CD14-positive monocyte (primary cell): ENCODE measurements around the gene FOXJ1. TPM values are rescaled to one million over a fixed set of nuclear protein-coding genes. Genes with fewer than 3 reads are reported as not detected.

Experiments
- DNase-seq, 3 donors: peaks; one replicate each; pipeline ENCODE4 v3.0.0-alpha.2; 2011 to 2022
- H2AFZ ChIP-seq: 2 replicates; pipeline ENCODE4 v1.6.0; 2012; ENCODE audit warnings: mild to moderate bottlenecking, low read depth, low read length, inconsistent platforms; ENCODE audit not compliant: insufficient read depth, poor library complexity, severe bottlenecking
- H3K27ac ChIP-seq, 2 donors: 1 replicate in 1 of 2; 2 replicates in 1 of 2; pipeline ENCODE4 v1.5.1; 2012 to 2013; ENCODE audit warnings: low read length in 2 of 2, control low read depth in 1 of 2, inconsistent platforms in 1 of 2, low read depth in 1 of 2, mild to moderate bottlenecking in 1 of 2
- H3K27me3 ChIP-seq, 2 donors: one replicate each; pipeline versions ENCODE4 v1.6.0 to v1.6.1; 2011 to 2013; ENCODE audit warnings: low read length in 2 of 2; ENCODE audit not compliant: control insufficient read depth in 2 of 2, insufficient read depth in 2 of 2
- H3K36me3 ChIP-seq, 2 donors: replicated peaks in 1 of 2; 1 replicate in 1 of 2; 2 replicates in 1 of 2; pipeline versions ENCODE4 v1.5.1 to v1.6.1; 2012 to 2013; ENCODE audit warnings: low read length in 2 of 2, control low read depth in 1 of 2, inconsistent platforms in 1 of 2, mild to moderate bottlenecking in 1 of 2; ENCODE audit not compliant: insufficient read depth in 2 of 2, control insufficient read depth in 1 of 2
- H3K4me1 ChIP-seq, 2 donors: 1 replicate in 1 of 2; 2 replicates in 1 of 2; pipeline versions ENCODE4 v1.5.1 to v1.6.1; 2012 to 2013; ENCODE audit warnings: low read length in 2 of 2, control low read depth in 1 of 2, inconsistent platforms in 1 of 2, mild to moderate bottlenecking in 1 of 2, moderate library complexity in 1 of 2; ENCODE audit not compliant: insufficient read depth in 2 of 2, control insufficient read depth in 1 of 2
- H3K4me2 ChIP-seq: replicated peaks from 2 replicates; pipeline ENCODE3; 2012; ENCODE audit warnings: low read length, moderate library complexity, mild to moderate bottlenecking; ENCODE audit not compliant: poor library complexity, severe bottlenecking; ENCODE audit errors: extremely low read depth
- H3K4me3 ChIP-seq, 3 experiments: fragments of 200-600 bp in 1 of 3; sonication (generic) in 1 of 3; replicated peaks in 1 of 3; 1 replicate in 2 of 3; 2 replicates in 1 of 3; pipeline ENCODE4 v1.5.1; 2011 to 2013; ENCODE audit warnings: low read length in 3 of 3, mild to moderate bottlenecking in 3 of 3, control low read depth in 2 of 3, low read depth in 2 of 3, inconsistent platforms in 1 of 3, moderate library complexity in 1 of 3
- H3K79me2 ChIP-seq: 2 replicates; pipeline ENCODE4 v1.6.0; 2012; ENCODE audit warnings: mild to moderate bottlenecking, control low read depth, inconsistent platforms, low read length, moderate library complexity; ENCODE audit not compliant: insufficient read depth
- H3K9ac ChIP-seq: 2 replicates; pipeline ENCODE4 v1.6.0; 2017; ENCODE audit warnings: low read length, mild to moderate bottlenecking; ENCODE audit not compliant: insufficient read depth, poor library complexity, severe bottlenecking
- H3K9me3 ChIP-seq, 2 donors: replicated peaks in 1 of 2; 1 replicate in 1 of 2; 2 replicates in 1 of 2; pipeline versions ENCODE4 v1.5.1 to v1.6.1; 2012 to 2013; ENCODE audit warnings: low read length in 2 of 2, control low read depth in 1 of 2; ENCODE audit not compliant: control insufficient read depth in 1 of 2, insufficient read depth in 1 of 2
- H4K20me1 ChIP-seq: 2 replicates; pipeline ENCODE4 v1.6.0; 2012; ENCODE audit warnings: mild to moderate bottlenecking, low read length, control low read depth, moderate library complexity; ENCODE audit not compliant: insufficient read depth
- H3K27ac Mint-ChIP-seq, 7 donors: one replicate each; pipeline ENCODE4 v1.8.0; 2020; ENCODE audit warnings: mild to moderate bottlenecking in 7 of 7, mixed read lengths in 7 of 7, moderate library complexity in 6 of 7, inconsistent platforms in 2 of 7
- H3K27me3 Mint-ChIP-seq, 3 donors: one replicate each; pipeline ENCODE4 v1.8.0; 2021 to 2022; ENCODE audit warnings: low read depth in 3 of 3, mild to moderate bottlenecking in 3 of 3, mixed read lengths in 3 of 3, moderate library complexity in 3 of 3, inconsistent platforms in 1 of 3
- H3K36me3 Mint-ChIP-seq, 2 donors: one replicate each; pipeline ENCODE4 v1.8.0; 2020; ENCODE audit warnings: mixed read lengths in 2 of 2, inconsistent platforms in 1 of 2, mild to moderate bottlenecking in 1 of 2
- H3K4me1 Mint-ChIP-seq: one replicate; pipeline ENCODE4 v1.8.0; 2020; ENCODE audit warnings: mild to moderate bottlenecking, mixed read lengths
- H3K4me3 Mint-ChIP-seq, 2 donors: one replicate each; pipeline ENCODE4 v1.8.0; 2020; ENCODE audit warnings: mild to moderate bottlenecking in 2 of 2, mixed read lengths in 2 of 2, moderate library complexity in 1 of 2
- H3K9me3 Mint-ChIP-seq, 7 donors: one replicate each; pipeline ENCODE4 v1.8.0; 2020 to 2022; ENCODE audit warnings: mixed read lengths in 7 of 7, mild to moderate bottlenecking in 6 of 7, moderate library complexity in 6 of 7, inconsistent platforms in 2 of 7
- CTCF ChIP-seq: fragments of 200-600 bp; IDR thresholded peaks from one replicate; pipeline ENCODE4 v1.8.0; 2022; ENCODE audit warnings: antibody characterized with exemption, mild to moderate bottlenecking
- WGBS: methylation state at CpG from one replicate; pipeline ENCODE4 v1.1.5; 2013; ENCODE audit warnings: missing lambda C conversion rate; ENCODE audit not compliant: insufficient coverage; 5-methylcytosine and 5-hydroxymethylcytosine counted together
- intact Hi-C, 2 donors: fragments of 100-400 bp; cut with micrococcal nuclease; formaldehyde crosslinking; loops; one replicate each; pipeline versions ENCODE4 v1.15.0 to v1.15.1; 2023
- polyA plus RNA-seq, 3 donors: library from polyadenylated mRNA; depleted of rRNA in 1 of 3; unstranded in 2 of 3; stranded (reverse) in 1 of 3; fragments of 300-500 nt in 2 of 3; fragments of >200 nt in 1 of 3; fragmentation: Illumina TruSeq in 2 of 3; gene quantifications; 1 replicate in 2 of 3; 2 replicates in 1 of 3; pipeline ENCODE4 v1.2.3, GENCODE V29; 2012 to 2021

The FOXJ1 gene
- polyA plus RNA-seq, 3 donors, result not detected

GRCh38 chr17:76119409-76120371 is 21.4 kb downstream of the FOXJ1 start:
- no peak overlapping the region for H3K27ac ChIP-seq
- no peak overlapping the region for H3K27ac Mint-ChIP-seq
- H3K4me1 ChIP-seq, result peaks cover 10 to 20% of the 10 kb centered on the region in 2 donors
- no peaks in the 10 kb centered on the region for H4K20me1 ChIP-seq
- peaks cover 11% of the 10 kb centered on the region for H3K4me1 Mint-ChIP-seq
- no peaks in the 10 kb centered on the region for H3K36me3 Mint-ChIP-seq
- H3K4me2 ChIP-seq, result no peak overlapping the region
- no peak for DNase-seq
- H3K27me3 Mint-ChIP-seq, result peaks cover 8 to 25% (median 14%) of the 10 kb centered on the region in 3 donors
- no peak overlapping the region for H2AFZ ChIP-seq
- H3K27me3 ChIP-seq, result no peaks in the 10 kb centered on the region
- H3K9ac ChIP-seq, result no peak overlapping the region
- H3K79me2 ChIP-seq, result no peaks in the 10 kb centered on the region
- no peak overlapping the region for H3K4me3 ChIP-seq
- 88% methylated on average over 14 of the region's 19 CpGs for WGBS
- no peaks in the 10 kb centered on the region for H3K9me3 ChIP-seq
- intact Hi-C loops, result loop anchor here (2.0 to 10.0 kb wide), 5 partner anchors 58 to 285 kb away; no protein-coding TSS in a partner anchor
- no peak overlapping the region for H3K4me3 Mint-ChIP-seq
- peaks cover 0 to 7% (median 2%) of the 10 kb centered on the region in 7 donors for H3K9me3 Mint-ChIP-seq
- no peak for TF ChIP-seq CTCF
- no peaks in the 10 kb centered on the region for H3K36me3 ChIP-seq

- Histone ChIP-seq H3K27ac (no peak overlapping the region), H2AFZ (no peak overlapping the region), H3K79me2 (no peaks in the 10 kb centered on the region), H3K36me3 (no peaks in the 10 kb centered on the region), H3K4me3 (no peak overlapping the region), H4K20me1 (no peaks in the 10 kb centered on the region), H3K9ac (no peak overlapping the region), H3K4me2 (no peak overlapping the region), H3K9me3 (no peaks in the 10 kb centered on the region), H3K4me1 (no peaks in the 10 kb centered on the region), H3K27me3 (peaks cover 0 to 2% of the 10 kb centered on the region in 2 donors)
- intact Hi-C loops, result no loop called here
- TF ChIP-seq CTCF, result no peak
- Mint-ChIP-seq H3K4me1 (no peaks in the 10 kb centered on the region), H3K27ac (no peak overlapping the region), H3K27me3 (peaks cover 9 to 38% (median 16%) of the 10 kb centered on the region in 3 donors), H3K4me3 (no peak overlapping the region), H3K9me3 (peaks cover 0 to 8% (median 6%) of the 10 kb centered on the region in 7 donors), H3K36me3 (no peaks in the 10 kb centered on the region)
- WGBS, result 100% methylated on average over 1 of the region's 7 CpGs
- no peak for DNase-seq
Observed at GRCh38 chr17:76115138-76115754, 25.8 kb downstream of the FOXJ1 start.
